Measurements from ENCODE around the gene IFITM5. TPM values are rescaled to one million over a fixed set of nuclear protein-coding genes. Genes with fewer than 3 reads are reported as not detected.
A peak's percentile ranks its signal among the peaks of the same experiment; 100 is the strongest.
"Not testable (repeated sequence)": the region's sequence is repeated elsewhere in the genome, so short reads cannot be mapped to it uniquely, and the experiment has no call there.

Gene IFITM5
- total and polyA plus RNA-seq, 2 experiments from 2014 or later, result not detected

- WGBS, 2 experiments (ENCODE audit: low coverage in 1 of 2, low lambda C conversion rate in 2 of 2, missing lambda C conversion rate in 2 of 2), result 30 to 32% methylated on average over 15 of the region's 15 CpGs
- peak overlapping the region; percentile 56 for H3K4me2 ChIP-seq (ENCODE audit: unreplicated experiment)
- no peak for DNase-seq
- H3K4me1 ChIP-seq (ENCODE audit: insufficient read depth), result peaks cover 8% of the 10 kb centered on the region
- no peaks in the 10 kb centered on the region for H3K79me2 ChIP-seq (ENCODE audit: insufficient read depth)
- H3K4me3 ChIP-seq, result no peak overlapping the region
- no peak overlapping the region for H3K27ac ChIP-seq
- H4K20me1 ChIP-seq (ENCODE audit: insufficient read depth), result no peaks in the 10 kb centered on the region
- no peak for TF ChIP-seq EZH2 (IDR thresholded peaks at IDR 0.05; ENCODE audit: insufficient read depth, poor library complexity, severe bottlenecking)
- TF ChIP-seq EZH2phosphoT487 (IDR thresholded peaks at IDR 0.05; ENCODE audit: insufficient read depth, low read depth), result no peak
- no peaks in the 10 kb centered on the region for H3K36me3 ChIP-seq (ENCODE audit: low read depth)
- H3K9me2 ChIP-seq (ENCODE audit: insufficient read depth), result no peaks in the 10 kb centered on the region
- H3F3A ChIP-seq (ENCODE audit: insufficient read depth), result no peaks in the 10 kb centered on the region
- H3K9ac ChIP-seq, result no peak overlapping the region
- no peaks in the 10 kb centered on the region for H3K27me3 ChIP-seq (replicated peaks; ENCODE audit: insufficient read depth)
- in situ Hi-C loops (cut with MboI), result no loop called here
- peak overlapping the region; percentile 91 for H2AFZ ChIP-seq
- H3K9me3 ChIP-seq (ENCODE audit: low read depth), result no peaks in the 10 kb centered on the region
Measured at GRCh38 chr11:335779-336658, 36.7 kb upstream of the IFITM5 start.

- H3K4me2 ChIP-seq (ENCODE audit: unreplicated experiment), result no peak overlapping the region
- in situ Hi-C loops (cut with MboI), result no loop called here
Measured at GRCh38 chr11:334264-334994, 35.1 kb upstream of the IFITM5 start.

DNA sequence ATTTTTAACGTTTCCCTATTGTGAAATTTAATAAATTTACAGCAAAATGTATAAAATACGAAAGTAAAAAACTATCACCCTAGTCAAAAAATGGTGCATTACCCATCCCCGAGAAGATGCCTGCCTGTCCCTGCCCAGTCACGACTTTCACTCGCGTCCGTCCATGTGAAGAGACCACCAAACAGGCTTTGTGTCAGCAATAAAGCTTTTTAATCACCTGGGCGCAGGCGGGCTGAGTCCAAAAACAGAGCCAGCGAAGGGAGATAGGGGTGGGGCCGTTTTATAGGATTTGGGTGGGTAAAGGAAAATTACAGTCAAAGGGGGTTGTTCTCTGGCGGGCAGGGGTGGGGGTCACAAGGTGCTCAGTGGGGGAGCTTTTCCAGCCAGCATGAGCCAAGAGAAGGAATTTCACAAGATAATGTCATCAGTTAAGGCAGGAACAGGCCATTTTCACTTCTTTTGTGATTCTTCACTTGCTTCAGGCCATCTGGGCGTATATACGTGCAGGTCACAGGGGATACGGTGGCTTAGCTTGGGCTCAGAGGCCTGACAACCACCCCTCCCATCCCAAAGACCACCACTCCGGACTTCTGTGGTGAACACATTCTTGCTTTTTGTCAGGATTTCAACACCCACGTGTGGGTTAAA is 34.4 kb upstream of the IFITM5 start:
- H3K9me3 ChIP-seq (ENCODE audit: low read depth); H3F3A ChIP-seq (ENCODE audit: insufficient read depth); H3K9me2 ChIP-seq (ENCODE audit: insufficient read depth); H3K4me1 ChIP-seq (ENCODE audit: insufficient read depth); H4K20me1 ChIP-seq (ENCODE audit: insufficient read depth); in situ Hi-C loops (cut with MboI); H3K36me3 ChIP-seq (ENCODE audit: low read depth); H3K27ac ChIP-seq; H3K79me2 ChIP-seq (ENCODE audit: insufficient read depth); H3K9ac ChIP-seq; DNase-seq; H3K4me3 ChIP-seq; H3K4me2 ChIP-seq (ENCODE audit: unreplicated experiment); H3K27me3 ChIP-seq (replicated peaks; ENCODE audit: insufficient read depth): not testable (repeated sequence)
- 78 to 82% methylated on average over 14 to 17 of the region's 17 CpGs for WGBS, 2 experiments (ENCODE audit: low coverage in 1 of 2, low lambda C conversion rate in 2 of 2, missing lambda C conversion rate in 2 of 2)
- peak overlapping the region; percentile 66 for H2AFZ ChIP-seq

More at GRCh38 chr11:334264-334994, 35.1 kb upstream of the IFITM5 start:
- DNase-seq, result no peak
- Histone ChIP-seq H3K36me3 (ENCODE audit: low read depth) (no peaks in the 10 kb centered on the region), H3K9me3 (ENCODE audit: low read depth) (no peaks in the 10 kb centered on the region), H3K9ac (no peak overlapping the region), H3K9me2 (ENCODE audit: insufficient read depth) (no peaks in the 10 kb centered on the region), H3K4me3 (no peak overlapping the region), H3K27me3 (replicated peaks; ENCODE audit: insufficient read depth) (no peaks in the 10 kb centered on the region), H3K27ac (no peak overlapping the region), H3K4me1 (ENCODE audit: insufficient read depth) (peaks cover 8% of the 10 kb centered on the region), H3F3A (ENCODE audit: insufficient read depth) (no peaks in the 10 kb centered on the region), H4K20me1 (ENCODE audit: insufficient read depth) (no peaks in the 10 kb centered on the region), H3K79me2 (ENCODE audit: insufficient read depth) (no peaks in the 10 kb centered on the region), H2AFZ (peak overlapping the region; percentile 66)
- 54 to 55% methylated on average over 24 to 25 of the region's 25 CpGs for WGBS, 2 experiments (ENCODE audit: low coverage in 1 of 2, low lambda C conversion rate in 2 of 2, missing lambda C conversion rate in 2 of 2)
- no peak for TF ChIP-seq EZH2phosphoT487 (IDR thresholded peaks at IDR 0.05; ENCODE audit: insufficient read depth, low read depth)
- TF ChIP-seq EZH2 (IDR thresholded peaks at IDR 0.05; ENCODE audit: insufficient read depth, poor library complexity, severe bottlenecking), result no peak

- no peaks in the 10 kb centered on the region for H3K9me3 ChIP-seq (ENCODE audit: low read depth)
- TF ChIP-seq EZH2 (IDR thresholded peaks at IDR 0.05; ENCODE audit: insufficient read depth, poor library complexity, severe bottlenecking) (no peak), EZH2phosphoT487 (IDR thresholded peaks at IDR 0.05; ENCODE audit: insufficient read depth, low read depth) (no peak)
- DNase-seq, result no peak
- H3K4me1 ChIP-seq (ENCODE audit: insufficient read depth), result peaks cover 8% of the 10 kb centered on the region
- no peak overlapping the region for H3K4me2 ChIP-seq (ENCODE audit: unreplicated experiment)
- H3K9ac ChIP-seq, result no peak overlapping the region
- no peaks in the 10 kb centered on the region for H3F3A ChIP-seq (ENCODE audit: insufficient read depth)
- no peaks in the 10 kb centered on the region for H3K27me3 ChIP-seq (replicated peaks; ENCODE audit: insufficient read depth)
- in situ Hi-C loops (cut with MboI), result no loop called here
- H3K36me3 ChIP-seq (ENCODE audit: low read depth), result no peaks in the 10 kb centered on the region
- H3K27ac ChIP-seq, result no peak overlapping the region
- 90 to 91% methylated on average over 23 of the region's 23 CpGs for WGBS, 2 experiments (ENCODE audit: low coverage in 1 of 2, low lambda C conversion rate in 2 of 2, missing lambda C conversion rate in 2 of 2)
- no peaks in the 10 kb centered on the region for H3K9me2 ChIP-seq (ENCODE audit: insufficient read depth)
- H4K20me1 ChIP-seq (ENCODE audit: insufficient read depth), result no peaks in the 10 kb centered on the region
- no peak overlapping the region for H3K4me3 ChIP-seq
- H3K79me2 ChIP-seq (ENCODE audit: insufficient read depth), result no peaks in the 10 kb centered on the region
- H2AFZ ChIP-seq, result no peak overlapping the region
Measured at GRCh38 chr11:332651-333480, 33.5 kb upstream of the IFITM5 start.

All from GM23248 (cell line).